CD8-positive, alpha-beta memory T cell (primary cell): ENCODE results near the gene FRMD4A. TPM values are rescaled to one million over a fixed set of nuclear protein-coding genes. Genes with fewer than 3 reads are reported as not detected.

Experiments used
- CTCF ChIA-PET: fragments of 350-600 bp; sonication (Branson Sonifier 250); formaldehyde crosslinking; loops from one replicate; lab custom pipeline; 2021; ENCODE audit warnings: antibody characterized with exemption; lab: Charles Lee
- POLR2A ChIA-PET: fragments of 350-600 bp; sonication (Branson Sonifier 250); formaldehyde crosslinking; loops from one replicate; lab custom pipeline; 2021; ENCODE audit warnings: antibody characterized with exemption; lab: Charles Lee
- DNase-seq, 5 donors: peaks; one replicate each; pipeline versions ENCODE4 v3.0.0 to v3.0.0-alpha.2; 2020 to 2022; ENCODE audit warnings: mixed read lengths in 1 of 5
- H3K27ac ChIP-seq: one replicate; pipeline ENCODE4 v1.7.0; 2013; ENCODE audit warnings: low read depth, mild to moderate bottlenecking, low read length, moderate library complexity
- H3K27me3 ChIP-seq: 2 replicates; pipeline ENCODE4 v1.7.0; 2013; ENCODE audit warnings: low read length, mild to moderate bottlenecking; ENCODE audit not compliant: insufficient read depth, poor library complexity, severe bottlenecking
- H3K36me3 ChIP-seq: 2 replicates; pipeline ENCODE4 v1.7.0; 2013; ENCODE audit warnings: mild to moderate bottlenecking, low read length, moderate library complexity; ENCODE audit not compliant: insufficient read depth
- H3K4me1 ChIP-seq: 2 replicates; pipeline ENCODE4 v1.7.0; 2013; ENCODE audit warnings: mild to moderate bottlenecking, low read length, moderate library complexity; ENCODE audit not compliant: insufficient read depth
- H3K4me3 ChIP-seq: 2 replicates; pipeline ENCODE4 v1.7.0; 2013; ENCODE audit warnings: mild to moderate bottlenecking, low read length
- H3K9me3 ChIP-seq: 2 replicates; pipeline ENCODE4 v1.7.0; 2013; ENCODE audit warnings: mild to moderate bottlenecking, low read length
- H3K27ac Mint-ChIP-seq, 8 donors: one replicate each; pipeline ENCODE4 v1.8.0; 2020 to 2021; ENCODE audit warnings: mixed read lengths in 8 of 8, mild to moderate bottlenecking in 6 of 8, inconsistent platforms in 3 of 8, moderate library complexity in 3 of 8
- H3K27me3 Mint-ChIP-seq, 2 donors: one replicate each; pipeline ENCODE4 v1.8.0; 2020 to 2021; ENCODE audit warnings: mixed read lengths in 2 of 2, mild to moderate bottlenecking in 1 of 2, moderate library complexity in 1 of 2
- H3K36me3 Mint-ChIP-seq, 3 donors: one replicate each; pipeline ENCODE4 v1.8.0; 2020 to 2021; ENCODE audit warnings: mixed read lengths in 3 of 3, inconsistent platforms in 1 of 3, mild to moderate bottlenecking in 1 of 3
- H3K4me1 Mint-ChIP-seq, 3 donors: one replicate each; pipeline ENCODE4 v1.8.0; 2020 to 2021; ENCODE audit warnings: mixed read lengths in 3 of 3, inconsistent platforms in 1 of 3, mild to moderate bottlenecking in 1 of 3
- H3K4me3 Mint-ChIP-seq, 7 donors: one replicate each; pipeline ENCODE4 v1.8.0; 2020 to 2021; ENCODE audit warnings: mixed read lengths in 7 of 7, mild to moderate bottlenecking in 6 of 7, moderate library complexity in 4 of 7, inconsistent platforms in 2 of 7
- H3K9me3 Mint-ChIP-seq, 5 donors: one replicate each; pipeline ENCODE4 v1.8.0; 2020 to 2022; ENCODE audit warnings: mixed read lengths in 5 of 5, mild to moderate bottlenecking in 3 of 5, moderate library complexity in 2 of 5, inconsistent platforms in 1 of 5
- polyA plus RNA-seq: library from polyadenylated mRNA; unstranded; fragments of 300-500 nt; fragmentation: Illumina TruSeq; gene quantifications from one replicate; pipeline ENCODE4 v1.2.3, GENCODE V29; 2021
- total RNA-seq, 2 experiments: library from RNA; stranded (reverse); gene quantifications; one replicate each; pipeline ENCODE4 v1.2.3, GENCODE V29; 2021

FRMD4A gene
- total and polyA plus RNA-seq, 3 experiments from 2014 or later = 0.21 to 2.7 (median 2.1) TPM

DNA sequence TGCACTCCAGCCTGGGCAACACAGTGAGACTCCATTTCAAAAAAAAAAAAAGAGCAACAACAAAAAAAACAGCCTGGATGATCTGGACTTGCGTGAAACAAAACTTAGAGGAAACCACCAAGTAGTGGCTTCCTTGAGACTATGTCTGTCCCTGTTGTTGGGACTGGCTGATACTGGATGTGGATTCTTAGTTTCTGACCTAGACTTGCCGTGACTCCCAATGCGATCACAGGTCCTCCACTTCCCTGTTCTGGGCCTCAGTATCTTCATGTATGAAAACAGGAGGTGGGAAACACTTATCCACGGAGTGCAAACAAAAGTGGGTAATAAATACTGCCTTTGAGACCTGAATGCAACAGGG, 618.3 kb downstream of the FRMD4A start:
- Mint-ChIP-seq H3K9me3 (peaks cover 0 to 3% (median 0%) of the 10 kb centered on the region in 5 donors), H3K4me1 (peaks cover 5 to 20% (median 16%) of the 10 kb centered on the region in 3 donors), H3K4me3 (no peak overlapping the region), H3K27me3 (peaks cover 2 to 21% of the 10 kb centered on the region in 2 donors), H3K27ac (no peak overlapping the region), H3K36me3 (no peaks in the 10 kb centered on the region)
- no peak overlapping the region for H3K4me3 ChIP-seq
- no peak for DNase-seq
- H3K27me3 ChIP-seq = peaks cover 6% of the 10 kb centered on the region
- H3K4me1 ChIP-seq = peaks cover 7% of the 10 kb centered on the region
- no peaks in the 10 kb centered on the region for H3K36me3 ChIP-seq
- POLR2A ChIA-PET = no interaction called here
- no peaks in the 10 kb centered on the region for H3K9me3 ChIP-seq
- CTCF ChIA-PET = no interaction called here
- H3K27ac ChIP-seq = no peak overlapping the region

- no peaks in the 10 kb centered on the region for H3K36me3 ChIP-seq
- no peaks in the 10 kb centered on the region for H3K9me3 ChIP-seq
- no peak for DNase-seq
- H3K9me3 Mint-ChIP-seq = peaks cover 0 to 2% (median 0%) of the 10 kb centered on the region in 5 donors
- POLR2A ChIA-PET = no interaction called here
- peaks cover 10 to 32% of the 10 kb centered on the region in 2 donors for H3K27me3 Mint-ChIP-seq
- H3K4me1 Mint-ChIP-seq = peaks cover 12 to 28% (median 27%) of the 10 kb centered on the region in 3 donors
- no peak overlapping the region for H3K27ac Mint-ChIP-seq
- CTCF ChIA-PET = interaction anchor here (0.8 to 1.2 kb wide), 2 partner anchors 9 to 17 kb away, joined by 3 read pairs; no protein-coding TSS in a partner anchor
- H3K27me3 ChIP-seq = peaks cover 6% of the 10 kb centered on the region
- no peak overlapping the region for H3K4me3 ChIP-seq
- no peak overlapping the region for H3K27ac ChIP-seq
- peaks cover 12% of the 10 kb centered on the region for H3K4me1 ChIP-seq
- H3K36me3 Mint-ChIP-seq = no peaks in the 10 kb centered on the region
- H3K4me3 Mint-ChIP-seq = no peak overlapping the region
These were observed 619.4 kb downstream of the FRMD4A start for GRCh38 chr10:13711291-13711690.

DNA sequence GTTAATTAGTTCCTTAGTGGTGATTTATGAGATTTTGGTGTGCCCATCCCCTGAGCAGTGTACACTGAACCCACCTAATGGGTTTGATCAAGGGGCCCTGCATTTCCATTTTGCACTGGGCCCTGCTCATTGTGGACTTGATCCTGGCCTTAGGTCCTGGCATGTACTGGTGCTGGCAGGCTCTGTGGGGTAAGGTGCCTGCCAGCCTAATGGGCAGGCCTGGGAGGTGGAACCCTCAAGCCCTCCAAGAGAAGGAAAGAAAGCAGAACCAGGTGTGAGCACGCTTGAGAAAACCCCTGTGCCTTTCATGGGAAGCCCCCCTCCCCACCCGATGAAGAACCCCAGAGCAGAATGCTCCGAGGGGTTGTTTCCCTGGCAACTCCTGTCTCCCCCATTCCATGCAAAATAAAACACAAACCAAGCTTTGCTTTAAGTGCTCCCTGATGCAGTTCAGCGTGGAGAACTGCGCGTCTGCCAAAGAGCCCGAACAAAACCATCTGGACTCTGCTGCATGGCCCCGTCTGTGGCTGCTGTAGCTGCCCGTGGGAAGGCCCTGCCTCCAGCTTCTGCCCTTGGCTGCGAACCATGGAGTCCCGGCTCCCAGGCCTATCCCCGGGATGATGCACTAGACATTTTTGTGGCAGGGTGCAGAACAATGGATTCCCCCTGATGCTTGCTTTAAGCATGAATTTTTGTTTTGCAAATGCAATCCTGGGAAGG, 620.6 kb downstream of the FRMD4A start:
- POLR2A ChIA-PET = no interaction called here
- peaks cover 10 to 43% of the 10 kb centered on the region in 2 donors for H3K27me3 Mint-ChIP-seq
- H3K27ac Mint-ChIP-seq = no peak overlapping the region
- H3K36me3 Mint-ChIP-seq = peaks cover 0 to 1% (median 0%) of the 10 kb centered on the region in 3 donors
- peaks cover 12% of the 10 kb centered on the region for H3K4me1 ChIP-seq
- H3K27ac ChIP-seq = no peak overlapping the region
- H3K4me1 Mint-ChIP-seq = peaks cover 12 to 28% (median 27%) of the 10 kb centered on the region in 3 donors
- no peaks in the 10 kb centered on the region for H3K9me3 Mint-ChIP-seq
- H3K27me3 ChIP-seq = peaks cover 9% of the 10 kb centered on the region
- H3K4me3 ChIP-seq = no peak overlapping the region
- CTCF ChIA-PET = no interaction called here
- H3K36me3 ChIP-seq = no peaks in the 10 kb centered on the region
- no peaks in the 10 kb centered on the region for H3K9me3 ChIP-seq
- no peak overlapping the region for H3K4me3 Mint-ChIP-seq
- DNase-seq = no peak

DNA sequence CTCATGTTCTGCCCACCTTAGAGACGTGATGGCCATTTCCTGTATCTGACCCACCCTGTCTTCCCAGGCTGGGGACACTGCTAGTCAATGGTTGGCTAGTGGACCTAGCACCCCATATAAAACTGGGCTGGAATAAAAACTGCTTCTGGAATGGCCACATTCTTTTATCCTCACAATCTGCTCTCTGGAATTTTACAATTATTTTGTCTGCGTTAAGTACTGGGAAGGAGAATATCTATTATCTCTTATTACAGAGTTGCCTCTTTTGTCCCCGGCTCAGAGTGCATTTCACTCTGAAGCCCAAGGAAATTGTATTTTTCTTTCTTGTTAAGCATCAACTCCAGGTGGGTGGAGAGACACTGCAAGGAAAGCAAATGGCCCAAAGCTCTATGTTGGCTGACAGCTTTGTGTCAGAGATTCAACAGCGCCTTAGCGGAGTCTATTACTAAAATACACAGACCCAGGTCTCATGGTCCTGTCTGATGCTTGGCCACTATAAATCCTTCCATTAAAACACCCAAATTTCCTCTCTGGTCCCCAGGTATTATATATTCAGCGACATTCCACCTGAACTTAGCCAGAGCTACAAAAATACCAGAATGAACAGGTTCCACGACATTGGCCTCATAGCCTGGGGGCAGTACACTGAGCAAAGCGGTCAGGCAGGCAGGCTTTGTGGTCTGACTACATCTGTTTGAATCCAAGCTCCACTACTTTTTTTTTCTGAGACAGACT, 622.3 kb downstream of the FRMD4A start:
- Mint-ChIP-seq H3K4me3 (peak overlapping the region in 5 of 7 donors; percentile 23 to 65 (median 32)), H3K36me3 (peaks cover 0 to 2% (median 0%) of the 10 kb centered on the region in 3 donors), H3K9me3 (no peaks in the 10 kb centered on the region), H3K27ac (no peak overlapping the region), H3K4me1 (peaks cover 12 to 27% (median 27%) of the 10 kb centered on the region in 3 donors), H3K27me3 (peaks cover 15 to 54% of the 10 kb centered on the region in 2 donors)
- DNase-seq = no peak
- H3K4me1 ChIP-seq = peaks cover 12% of the 10 kb centered on the region
- H3K36me3 ChIP-seq = no peaks in the 10 kb centered on the region
- H3K27me3 ChIP-seq = peaks cover 9% of the 10 kb centered on the region
- H3K27ac ChIP-seq = peak overlapping the region; percentile 6
- no peaks in the 10 kb centered on the region for H3K9me3 ChIP-seq
- POLR2A ChIA-PET = no interaction called here
- no peak overlapping the region for H3K4me3 ChIP-seq
- CTCF ChIA-PET = no interaction called here

DNA sequence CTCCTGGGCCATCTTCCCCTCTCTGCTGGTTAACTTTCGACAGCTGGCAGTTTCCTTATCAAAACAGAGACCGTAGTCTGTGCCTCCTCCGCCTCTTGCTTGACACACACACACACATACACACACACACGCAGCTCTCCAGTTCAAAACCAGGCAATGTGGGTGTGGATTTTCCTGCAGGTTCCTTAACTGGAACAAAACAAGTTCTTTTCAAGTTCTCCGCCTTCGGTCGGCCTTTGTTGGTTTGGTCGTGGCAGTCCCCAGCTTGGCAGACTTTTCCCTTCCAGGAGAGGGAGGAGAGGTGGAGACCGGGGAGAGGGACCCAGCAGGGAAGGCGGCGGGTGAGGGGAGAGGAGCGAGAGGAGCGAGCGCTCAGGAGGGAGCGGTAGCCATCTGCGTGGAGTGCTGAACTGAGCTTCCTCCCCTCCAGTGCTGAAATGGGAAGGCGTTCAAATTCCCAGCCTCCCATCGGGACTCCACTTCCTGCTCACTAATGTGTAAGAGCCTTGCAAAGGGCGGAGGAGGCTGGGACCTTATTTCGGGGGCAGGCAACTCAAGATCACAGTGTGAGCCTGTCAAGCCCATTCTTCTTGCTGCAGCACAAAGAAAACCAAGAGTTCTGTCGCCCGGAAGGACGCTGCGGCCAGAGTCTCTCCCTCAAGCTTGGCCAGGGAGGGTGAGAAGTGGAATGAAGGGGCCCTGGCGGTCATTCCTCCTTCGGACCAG, 623.4 kb downstream of the FRMD4A start:
- H3K9me3 ChIP-seq = no peaks in the 10 kb centered on the region
- H3K36me3 Mint-ChIP-seq = peaks cover 0 to 2% (median 0%) of the 10 kb centered on the region in 3 donors
- peaks cover 10 to 22% (median 18%) of the 10 kb centered on the region in 3 donors for H3K4me1 Mint-ChIP-seq
- peak overlapping the region in 6 of 7 donors; percentile 41 to 82 (median 66) for H3K4me3 Mint-ChIP-seq
- no peak overlapping the region for H3K27ac Mint-ChIP-seq
- ChIA-PET POLR2A (no interaction called here), CTCF (no interaction called here)
- no peaks in the 10 kb centered on the region for H3K36me3 ChIP-seq
- peaks cover 12% of the 10 kb centered on the region for H3K4me1 ChIP-seq
- DNase-seq = peak in 1 of 5 donors; percentile 21
- H3K27ac ChIP-seq = peak overlapping the region; percentile 6
- no peaks in the 10 kb centered on the region for H3K9me3 Mint-ChIP-seq
- peaks cover 17 to 61% of the 10 kb centered on the region in 2 donors for H3K27me3 Mint-ChIP-seq
- H3K27me3 ChIP-seq = peaks cover 9% of the 10 kb centered on the region
- peak overlapping the region; percentile 49 for H3K4me3 ChIP-seq

GRCh38 chr10:13706604-13707003, 624.1 kb downstream of the FRMD4A start:
- no peak for DNase-seq
- peak overlapping the region in 2 of 7 donors; percentile 2 to 68 for H3K4me3 Mint-ChIP-seq
- H3K9me3 ChIP-seq = no peaks in the 10 kb centered on the region
- peaks cover 10 to 22% (median 18%) of the 10 kb centered on the region in 3 donors for H3K4me1 Mint-ChIP-seq
- no peaks in the 10 kb centered on the region for H3K36me3 ChIP-seq
- peak overlapping the region; percentile 16 for H3K27ac ChIP-seq
- peaks cover 0 to 2% (median 0%) of the 10 kb centered on the region in 3 donors for H3K36me3 Mint-ChIP-seq
- H3K4me1 ChIP-seq = peaks cover 12% of the 10 kb centered on the region
- CTCF ChIA-PET = no interaction called here
- no peaks in the 10 kb centered on the region for H3K9me3 Mint-ChIP-seq
- peak overlapping the region; percentile 49 for H3K4me3 ChIP-seq
- peaks cover 9% of the 10 kb centered on the region for H3K27me3 ChIP-seq
- no peak overlapping the region for H3K27ac Mint-ChIP-seq
- POLR2A ChIA-PET = no interaction called here
- peaks cover 19 to 65% of the 10 kb centered on the region in 2 donors for H3K27me3 Mint-ChIP-seq

- Mint-ChIP-seq H3K9me3 (no peaks in the 10 kb centered on the region), H3K27ac (no peak overlapping the region), H3K27me3 (peaks cover 21 to 70% of the 10 kb centered on the region in 2 donors), H3K4me3 (no peak overlapping the region), H3K4me1 (peaks cover 10 to 22% (median 18%) of the 10 kb centered on the region in 3 donors), H3K36me3 (peaks cover 0 to 2% (median 0%) of the 10 kb centered on the region in 3 donors)
- POLR2A ChIA-PET = no interaction called here
- no peak for DNase-seq
- Histone ChIP-seq H3K36me3 (no peaks in the 10 kb centered on the region), H3K9me3 (no peaks in the 10 kb centered on the region), H3K4me1 (peaks cover 12% of the 10 kb centered on the region), H3K27me3 (peaks cover 9% of the 10 kb centered on the region), H3K27ac (peak overlapping the region; percentile 16), H3K4me3 (no peak overlapping the region)
- CTCF ChIA-PET = no interaction called here
These were observed 624.5 kb downstream of the FRMD4A start for GRCh38 chr10:13706175-13706574.
